VCaP (cell line): ENCODE measurements around the gene ATL2.
"Not testable (repeated sequence)": the region's sequence is repeated elsewhere in the genome, so short reads cannot be mapped to it uniquely, and the experiment has no call there.

Source experiments
- H3K27ac ChIP-seq: fragments of 450-650 bp; 2 replicates; pipeline ENCODE4 v1.5.1; 2017
- TF ChIP-seq, protein P1 (sequence below): fragments of 450-650 bp; conservative IDR thresholded peaks from 2 replicates; pipeline ENCODE4 v1.5.1; 2017; ENCODE audit warnings: mild to moderate bottlenecking, moderate library complexity

The ATL2 gene

DNA sequence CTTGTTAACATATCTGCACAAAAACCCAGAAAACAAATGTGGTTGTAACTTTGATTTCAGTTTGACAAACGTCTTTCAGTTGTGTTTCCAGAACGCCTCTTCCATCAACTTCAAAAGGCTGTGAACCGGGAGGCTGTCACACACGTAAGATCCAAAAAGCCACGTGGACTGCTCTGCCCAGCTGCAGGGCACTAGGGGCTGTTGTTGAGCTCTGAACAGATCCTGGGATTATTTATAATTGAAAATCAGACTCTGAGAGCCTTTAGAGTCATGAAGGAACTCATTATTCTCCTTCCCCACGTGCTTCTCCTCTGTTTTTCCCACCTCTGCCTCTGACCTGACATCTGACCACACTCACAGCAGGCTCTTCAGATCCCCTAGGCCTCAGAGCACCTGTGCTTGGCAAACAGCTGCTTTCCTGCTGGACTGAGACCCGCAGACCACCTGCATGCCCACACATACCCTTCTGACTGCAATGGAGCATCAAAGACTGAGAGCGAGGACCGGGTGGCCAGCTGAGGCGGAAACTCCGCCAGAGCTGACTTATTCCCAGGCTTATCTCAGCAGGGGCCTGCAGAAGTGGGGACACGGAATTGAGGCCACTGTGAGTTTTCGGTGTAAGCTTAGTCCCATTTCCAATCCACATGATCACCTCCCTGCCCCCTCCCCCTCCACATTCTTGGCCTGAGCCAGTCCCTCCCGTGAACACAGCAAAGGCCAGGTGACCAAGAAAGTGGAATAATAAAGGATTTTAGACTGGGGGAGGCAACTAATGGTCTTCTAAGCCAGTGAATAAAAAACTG lies 114.8 kb downstream of the ATL2 start:
- TF ChIP-seq, protein P1, sequence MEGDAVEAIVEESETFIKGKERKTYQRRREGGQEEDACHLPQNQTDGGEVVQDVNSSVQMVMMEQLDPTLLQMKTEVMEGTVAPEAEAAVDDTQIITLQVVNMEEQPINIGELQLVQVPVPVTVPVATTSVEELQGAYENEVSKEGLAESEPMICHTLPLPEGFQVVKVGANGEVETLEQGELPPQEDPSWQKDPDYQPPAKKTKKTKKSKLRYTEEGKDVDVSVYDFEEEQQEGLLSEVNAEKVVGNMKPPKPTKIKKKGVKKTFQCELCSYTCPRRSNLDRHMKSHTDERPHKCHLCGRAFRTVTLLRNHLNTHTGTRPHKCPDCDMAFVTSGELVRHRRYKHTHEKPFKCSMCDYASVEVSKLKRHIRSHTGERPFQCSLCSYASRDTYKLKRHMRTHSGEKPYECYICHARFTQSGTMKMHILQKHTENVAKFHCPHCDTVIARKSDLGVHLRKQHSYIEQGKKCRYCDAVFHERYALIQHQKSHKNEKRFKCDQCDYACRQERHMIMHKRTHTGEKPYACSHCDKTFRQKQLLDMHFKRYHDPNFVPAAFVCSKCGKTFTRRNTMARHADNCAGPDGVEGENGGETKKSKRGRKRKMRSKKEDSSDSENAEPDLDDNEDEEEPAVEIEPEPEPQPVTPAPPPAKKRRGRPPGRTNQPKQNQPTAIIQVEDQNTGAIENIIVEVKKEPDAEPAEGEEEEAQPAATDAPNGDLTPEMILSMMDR = no peak
- no peak overlapping the region for H3K27ac ChIP-seq

DNA sequence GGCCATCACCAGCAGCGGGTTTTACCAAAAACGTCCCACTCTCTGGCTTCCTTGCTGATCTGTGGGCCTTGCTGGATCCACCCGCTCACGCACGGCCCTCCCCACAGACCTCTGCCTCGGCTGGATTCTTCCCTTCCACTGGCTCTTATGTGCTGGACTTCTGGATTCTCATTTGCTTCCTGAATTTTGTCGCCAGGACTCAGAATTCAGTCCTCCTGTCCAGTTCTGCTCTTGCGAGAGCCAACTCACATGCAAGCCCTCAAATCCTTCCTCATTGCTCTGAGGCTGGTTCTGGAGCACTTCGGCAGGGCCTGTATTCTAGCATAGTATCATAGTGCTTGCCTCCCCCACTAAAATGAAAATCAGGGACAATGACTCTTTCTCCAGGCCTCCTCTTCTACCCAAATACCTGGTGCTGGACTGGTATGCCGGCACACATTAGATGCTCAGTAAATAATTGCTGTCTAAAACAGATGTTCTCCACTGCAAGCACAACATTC lies 115.5 kb downstream of the ATL2 start:
- H3K27ac ChIP-seq = no peak overlapping the region
- TF ChIP-seq, protein P1 = no peak

DNA sequence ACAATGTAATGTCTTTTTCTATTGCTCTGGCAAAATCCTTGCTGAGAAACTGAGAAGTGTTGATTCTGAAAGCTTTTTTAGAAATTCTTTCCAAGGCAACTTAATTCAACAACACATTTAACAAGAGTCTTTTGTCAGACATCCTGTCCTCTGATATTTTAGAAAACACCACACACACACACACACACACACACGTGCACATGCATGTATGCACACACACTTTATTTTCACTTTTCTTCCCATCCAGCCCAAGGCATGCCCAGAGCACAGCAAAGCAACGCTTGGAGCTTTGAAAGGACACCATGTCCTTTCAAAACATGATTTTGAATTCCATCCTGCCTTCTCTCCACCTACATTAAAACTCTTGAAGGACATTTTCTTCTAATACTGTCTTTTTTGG lies 116.1 kb downstream of the ATL2 start:
- H3K27ac ChIP-seq = no peak overlapping the region
- TF ChIP-seq, protein P1 = no peak

- no peak overlapping the region for H3K27ac ChIP-seq
- TF ChIP-seq, protein P1 = no peak
Measured at GRCh38 chr2:38260469-38260868, 116.6 kb downstream of the ATL2 start.

- TF ChIP-seq, protein P1 = no peak
- no peak overlapping the region for H3K27ac ChIP-seq
Measured at GRCh38 chr2:38259311-38259710, 117.8 kb downstream of the ATL2 start.

GRCh38 chr2:38257680-38258079 lies 119.4 kb downstream of the ATL2 start:
- not testable (repeated sequence) for H3K27ac ChIP-seq

- TF ChIP-seq, protein P1 = no peak
- H3K27ac ChIP-seq = no peak overlapping the region
Measured at GRCh38 chr2:38256610-38257009, 120.5 kb downstream of the ATL2 start.

- no peak overlapping the region for H3K27ac ChIP-seq
- TF ChIP-seq, protein P1 = no peak
Measured at GRCh38 chr2:38255211-38255610, 121.9 kb downstream of the ATL2 start.
